DMS114 treated with DMSO at 0.1 percent for 48 hours (cell line): Measurements from ENCODE around the gene ACVR1.

Source experiments
- DNase-seq: peaks from one replicate; lab custom pipeline; 2025; ENCODE audit not compliant: unreplicated experiment; lab: John Stamatoyannopoulos, UW

ACVR1 gene

DNA sequence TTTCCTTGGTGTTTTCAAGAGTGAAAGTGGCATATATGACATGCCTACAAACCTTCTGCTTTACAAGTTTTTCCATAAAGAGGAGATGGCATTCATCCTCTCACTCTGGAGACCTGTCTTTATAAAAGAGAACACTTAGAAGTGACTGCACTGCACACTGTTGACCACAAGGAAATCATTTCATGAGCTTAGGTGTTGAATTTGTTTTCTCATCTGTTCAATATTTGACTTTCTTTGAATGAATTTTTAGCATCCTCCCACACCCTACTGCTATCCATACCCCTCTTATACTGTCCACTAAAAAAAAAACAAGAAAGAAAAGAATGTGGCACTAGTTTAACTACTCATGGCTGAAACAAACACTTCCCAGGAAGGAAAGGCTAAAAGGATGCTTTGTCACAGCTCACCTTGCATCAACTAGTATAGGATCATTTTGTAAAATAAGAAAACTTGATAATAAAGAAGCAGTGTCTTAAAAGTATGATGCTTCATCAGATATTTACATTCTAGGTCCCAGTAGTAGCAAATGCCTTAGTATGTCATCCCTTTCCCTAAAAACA is 83.0 kb downstream of the ACVR1 start:
- DNase-seq: no peak

DNA sequence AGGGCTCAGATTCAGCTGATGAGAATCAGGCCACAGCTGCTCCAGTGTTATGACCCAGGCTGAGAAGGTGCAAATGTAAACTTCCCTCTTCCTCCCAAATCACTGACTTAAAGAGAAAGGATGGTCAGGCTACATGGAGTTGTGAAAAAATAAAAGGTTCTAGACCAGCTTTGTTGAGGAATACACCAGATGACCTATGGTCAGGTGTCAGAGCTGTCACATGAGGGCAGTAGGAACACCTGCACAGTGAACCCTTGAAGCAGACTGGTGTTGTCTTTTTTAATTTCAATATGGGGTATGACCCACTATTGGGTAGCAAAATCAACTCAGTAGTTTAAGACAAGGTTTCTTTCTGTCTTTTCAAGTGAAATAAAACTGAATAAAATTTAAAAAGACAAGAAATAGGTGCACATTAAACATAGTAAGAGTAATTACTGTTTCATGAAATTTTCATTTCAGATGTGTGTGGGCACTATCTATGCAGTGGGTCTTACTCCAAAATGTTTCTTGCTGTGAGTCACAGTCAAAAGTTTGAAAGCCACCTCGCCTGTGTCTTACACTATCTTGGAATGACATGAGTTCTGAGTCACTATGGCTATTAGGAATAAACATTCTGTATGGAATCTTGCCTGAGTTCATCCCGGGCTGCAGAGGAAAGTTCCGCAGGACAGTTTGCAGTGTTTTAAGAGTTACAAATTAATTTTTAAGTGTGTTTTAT is 83.6 kb downstream of the ACVR1 start:
- DNase-seq: no peak

- no peak for DNase-seq
These were observed 85.3 kb downstream of the ACVR1 start for GRCh38 chr2:157790780-157791179.

- DNase-seq: no peak
These were observed 86.1 kb downstream of the ACVR1 start for GRCh38 chr2:157789933-157790511.

- DNase-seq: no peak
These were observed 86.9 kb downstream of the ACVR1 start for GRCh38 chr2:157789256-157789655.

GRCh38 chr2:157788201-157788600 is 87.9 kb downstream of the ACVR1 start:
- DNase-seq: no peak

- DNase-seq: no peak
These were observed 88.7 kb downstream of the ACVR1 start for GRCh38 chr2:157787364-157787938.

DNA sequence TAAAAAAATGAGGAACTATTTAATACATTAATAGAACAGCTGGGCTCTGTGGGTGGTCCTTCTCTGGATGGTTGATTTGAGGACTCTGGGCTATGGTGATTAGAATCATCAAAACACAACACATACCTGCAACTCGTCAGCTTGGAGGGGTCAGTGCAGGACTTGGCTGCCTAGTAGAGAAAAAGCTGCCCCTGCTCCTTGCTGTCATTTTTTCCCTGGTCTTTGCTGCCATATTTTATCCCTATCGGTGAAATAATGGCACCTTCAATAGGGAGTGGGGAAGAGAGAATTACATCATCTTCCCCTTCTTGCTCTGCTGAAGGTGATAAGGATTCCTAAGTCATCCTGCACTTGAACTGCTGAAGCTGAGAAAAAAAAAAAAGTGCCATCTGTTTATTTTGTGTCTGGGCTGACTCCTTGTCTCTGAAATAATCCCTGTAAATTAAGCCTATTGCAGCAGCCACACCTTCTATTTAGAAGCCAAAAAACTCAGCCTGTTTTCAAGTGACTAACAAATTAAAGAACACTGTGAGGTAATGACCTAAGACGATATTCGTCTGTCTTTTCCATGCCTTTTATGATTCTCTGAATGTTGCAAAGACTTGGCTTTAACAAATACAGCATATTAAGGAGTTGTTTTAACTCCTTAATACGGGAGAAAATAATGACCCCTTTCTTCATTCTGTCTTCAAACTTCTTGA is 89.3 kb downstream of the ACVR1 start:
- no peak for DNase-seq

- DNase-seq: no peak
These were observed 90.1 kb downstream of the ACVR1 start for GRCh38 chr2:157785866-157786662.

DNA sequence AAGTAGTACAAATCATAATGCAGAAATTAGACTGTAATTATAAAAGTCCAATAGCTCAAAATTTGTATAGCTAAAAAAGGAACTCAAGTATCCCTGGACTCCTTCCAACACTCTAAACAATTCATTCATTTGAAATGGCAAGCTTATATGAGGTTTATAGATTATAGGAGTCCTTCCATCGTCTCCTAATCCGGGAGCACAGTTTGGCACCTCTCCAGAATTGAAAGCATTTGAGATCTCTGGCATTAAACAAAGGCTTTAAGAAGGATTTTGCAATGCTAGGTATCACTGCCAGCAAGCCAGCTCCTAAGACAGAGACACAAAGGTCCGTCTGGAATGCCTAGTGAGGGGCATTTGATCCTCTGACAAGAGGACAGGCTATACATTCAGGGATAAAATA is 90.9 kb downstream of the ACVR1 start:
- no peak for DNase-seq

DNA sequence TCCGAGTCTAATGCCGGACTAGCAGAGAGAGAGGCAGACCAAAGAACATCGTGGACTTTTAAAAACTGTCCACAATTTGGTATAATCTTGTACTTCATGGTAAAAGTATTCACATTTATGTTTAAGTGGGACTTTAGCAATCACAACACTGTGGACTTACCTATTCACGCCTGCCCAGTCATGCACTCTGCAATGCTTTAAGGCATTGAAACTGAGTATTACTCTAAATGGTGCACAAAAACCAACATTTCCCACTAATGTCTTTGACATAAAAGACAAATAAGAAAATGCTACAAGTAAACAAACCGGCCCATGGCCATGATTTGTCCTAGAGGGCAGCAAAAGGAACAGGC is 91.3 kb downstream of the ACVR1 start:
- DNase-seq: no peak

GRCh38 chr2:157784169-157784822 is 91.8 kb downstream of the ACVR1 start:
- DNase-seq: no peak

DNA sequence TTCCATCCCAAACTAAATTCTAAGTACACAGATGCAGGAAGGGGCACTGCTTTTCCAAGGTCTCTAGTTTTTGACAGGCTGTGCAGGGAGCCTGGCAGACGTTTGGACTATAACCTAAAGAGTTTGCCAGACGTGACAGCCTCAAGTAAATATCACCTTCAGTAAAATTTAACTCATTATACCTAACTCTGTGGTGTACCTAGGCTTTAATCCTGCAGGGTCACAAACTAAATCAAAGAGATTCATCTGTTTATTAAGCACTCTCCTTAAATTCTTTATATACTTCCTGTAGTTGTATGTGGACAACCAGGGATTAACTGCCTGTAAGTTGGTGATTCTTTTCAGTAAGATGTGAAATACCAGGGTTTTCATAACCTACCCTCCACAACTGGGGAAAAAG is 92.9 kb downstream of the ACVR1 start:
- DNase-seq: no peak

GRCh38 chr2:157782057-157782845 is 93.9 kb downstream of the ACVR1 start:
- peak; percentile 3 for DNase-seq

GRCh38 chr2:157780211-157780610 is 95.9 kb downstream of the ACVR1 start:
- DNase-seq: no peak

DNA sequence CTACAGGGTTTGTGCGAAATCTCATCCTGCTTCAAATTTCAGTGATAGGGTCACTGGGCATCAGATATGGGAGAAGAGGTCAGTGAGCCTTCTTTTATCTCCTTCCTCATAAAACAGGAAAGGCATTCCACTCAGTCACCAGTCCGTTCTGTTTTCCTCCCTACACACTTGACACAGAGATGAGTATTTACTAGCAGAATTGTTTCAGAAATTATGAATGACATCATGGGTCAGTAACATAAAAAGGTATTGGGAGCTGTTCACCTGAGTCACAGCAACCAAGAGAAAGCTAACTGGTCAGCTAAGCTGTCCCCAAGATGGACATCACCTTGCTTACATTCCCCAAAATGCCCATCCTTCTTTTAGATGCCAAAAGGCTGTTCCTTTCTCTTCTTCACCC is 96.3 kb downstream of the ACVR1 start:
- DNase-seq: no peak

DNA sequence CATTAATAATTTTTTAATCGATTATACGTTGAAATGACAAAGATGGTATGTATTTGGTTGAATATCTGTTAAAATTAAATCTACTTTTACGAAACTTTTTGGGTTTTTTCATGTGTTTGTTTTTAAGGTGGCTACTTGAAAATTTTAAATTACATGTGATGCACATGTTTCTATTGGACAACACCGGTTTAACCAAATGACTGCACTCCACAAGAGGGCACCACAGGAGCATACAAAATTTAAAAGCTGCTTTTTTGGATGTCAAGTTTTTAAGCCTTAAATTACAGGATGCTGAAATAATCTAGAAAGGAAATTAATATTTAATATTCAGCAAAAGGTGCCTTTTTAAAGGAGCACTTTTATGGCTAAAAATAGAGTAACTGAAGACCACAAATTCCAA is 98.7 kb downstream of the ACVR1 start:
- peak; percentile 17 for DNase-seq

DNA sequence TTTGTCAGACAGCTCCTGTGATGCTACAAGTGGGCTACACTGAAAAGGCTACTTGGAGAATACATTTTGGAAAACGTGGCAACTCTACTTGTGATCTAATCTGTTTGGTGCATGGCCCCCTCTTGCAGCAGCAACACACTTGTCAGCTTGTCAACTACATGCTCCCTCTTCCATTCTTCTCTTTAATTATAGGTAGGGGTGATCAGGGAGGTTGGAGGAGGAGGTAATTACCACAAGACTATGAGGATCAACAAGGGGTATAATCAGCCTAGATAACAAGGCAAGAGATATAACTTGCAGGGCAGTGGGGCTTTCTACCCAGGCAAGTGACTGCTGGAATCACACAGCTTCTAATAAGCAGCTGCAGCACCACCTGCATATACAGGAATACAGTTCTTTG is 104.9 kb downstream of the ACVR1 start:
- no peak for DNase-seq

- DNase-seq: no peak
These were observed 106.3 kb downstream of the ACVR1 start for GRCh38 chr2:157769856-157770255.

- no peak for DNase-seq
These were observed 111.7 kb downstream of the ACVR1 start for GRCh38 chr2:157764386-157764785.
